Measurements from ENCODE around the gene CUX1.

DNA sequence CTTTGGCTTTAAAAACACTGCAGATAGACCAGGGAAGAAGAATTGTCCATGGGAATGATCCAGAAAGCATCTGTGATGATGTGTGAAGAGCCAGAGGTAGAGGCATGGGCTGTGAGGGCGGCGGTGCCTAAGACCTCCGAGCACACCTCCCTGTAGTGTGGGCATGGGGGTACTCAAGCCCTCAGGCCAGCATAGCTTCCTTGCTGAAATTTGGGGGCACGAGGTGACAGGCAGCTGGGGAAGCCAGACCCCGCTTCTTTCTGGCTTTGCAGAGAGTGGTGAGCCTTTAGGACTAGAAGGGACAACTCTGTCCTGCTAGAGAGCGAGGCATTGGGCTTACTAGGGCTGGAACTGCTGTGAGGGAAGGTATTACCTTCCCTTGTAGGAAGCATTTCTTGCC lies 281.6 kb downstream of the CUX1 start:
- TF ChIP-seq POLR2A (IDR thresholded peaks at IDR 0.05) = no peak
- TF ChIP-seq, protein P1, sequence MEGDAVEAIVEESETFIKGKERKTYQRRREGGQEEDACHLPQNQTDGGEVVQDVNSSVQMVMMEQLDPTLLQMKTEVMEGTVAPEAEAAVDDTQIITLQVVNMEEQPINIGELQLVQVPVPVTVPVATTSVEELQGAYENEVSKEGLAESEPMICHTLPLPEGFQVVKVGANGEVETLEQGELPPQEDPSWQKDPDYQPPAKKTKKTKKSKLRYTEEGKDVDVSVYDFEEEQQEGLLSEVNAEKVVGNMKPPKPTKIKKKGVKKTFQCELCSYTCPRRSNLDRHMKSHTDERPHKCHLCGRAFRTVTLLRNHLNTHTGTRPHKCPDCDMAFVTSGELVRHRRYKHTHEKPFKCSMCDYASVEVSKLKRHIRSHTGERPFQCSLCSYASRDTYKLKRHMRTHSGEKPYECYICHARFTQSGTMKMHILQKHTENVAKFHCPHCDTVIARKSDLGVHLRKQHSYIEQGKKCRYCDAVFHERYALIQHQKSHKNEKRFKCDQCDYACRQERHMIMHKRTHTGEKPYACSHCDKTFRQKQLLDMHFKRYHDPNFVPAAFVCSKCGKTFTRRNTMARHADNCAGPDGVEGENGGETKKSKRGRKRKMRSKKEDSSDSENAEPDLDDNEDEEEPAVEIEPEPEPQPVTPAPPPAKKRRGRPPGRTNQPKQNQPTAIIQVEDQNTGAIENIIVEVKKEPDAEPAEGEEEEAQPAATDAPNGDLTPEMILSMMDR (IDR thresholded peaks at IDR 0.05) = no peak
